Measurements from ENCODE around the gene LRP1.

Gene LRP1

GRCh38 chr12:57212701-57213057 lies 84.4 kb downstream of the LRP1 start:
- H3K27ac ChIP-seq (replicated peaks), result no peak overlapping the region
- TF ChIP-seq POLR2AphosphoS5 (IDR thresholded peaks at IDR 0.05; ENCODE audit: low read depth), result no peak
- no peak for TF ChIP-seq REST (IDR thresholded peaks at IDR 0.05; ENCODE audit: insufficient replicate concordance, low read depth)
- TF ChIP-seq, protein P1, sequence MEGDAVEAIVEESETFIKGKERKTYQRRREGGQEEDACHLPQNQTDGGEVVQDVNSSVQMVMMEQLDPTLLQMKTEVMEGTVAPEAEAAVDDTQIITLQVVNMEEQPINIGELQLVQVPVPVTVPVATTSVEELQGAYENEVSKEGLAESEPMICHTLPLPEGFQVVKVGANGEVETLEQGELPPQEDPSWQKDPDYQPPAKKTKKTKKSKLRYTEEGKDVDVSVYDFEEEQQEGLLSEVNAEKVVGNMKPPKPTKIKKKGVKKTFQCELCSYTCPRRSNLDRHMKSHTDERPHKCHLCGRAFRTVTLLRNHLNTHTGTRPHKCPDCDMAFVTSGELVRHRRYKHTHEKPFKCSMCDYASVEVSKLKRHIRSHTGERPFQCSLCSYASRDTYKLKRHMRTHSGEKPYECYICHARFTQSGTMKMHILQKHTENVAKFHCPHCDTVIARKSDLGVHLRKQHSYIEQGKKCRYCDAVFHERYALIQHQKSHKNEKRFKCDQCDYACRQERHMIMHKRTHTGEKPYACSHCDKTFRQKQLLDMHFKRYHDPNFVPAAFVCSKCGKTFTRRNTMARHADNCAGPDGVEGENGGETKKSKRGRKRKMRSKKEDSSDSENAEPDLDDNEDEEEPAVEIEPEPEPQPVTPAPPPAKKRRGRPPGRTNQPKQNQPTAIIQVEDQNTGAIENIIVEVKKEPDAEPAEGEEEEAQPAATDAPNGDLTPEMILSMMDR (IDR thresholded peaks at IDR 0.05; ENCODE audit: insufficient read depth, low read length), result no peak
- TF ChIP-seq GABPA (IDR thresholded peaks at IDR 0.05; ENCODE audit: low read depth), result no peak
- TF ChIP-seq SPI1 (IDR thresholded peaks at IDR 0.05; ENCODE audit: borderline replicate concordance, low read depth), result no peak
- no peak overlapping the region for H3K4me3 ChIP-seq (replicated peaks; ENCODE audit: insufficient read depth, low read length)
- peaks cover 30% of the 10 kb centered on the region for H3K27me3 ChIP-seq (ENCODE audit: insufficient read depth, poor library complexity, severe bottlenecking)
- no peak for DNase-seq (ENCODE audit: low read depth in 1 of 2, low spot score in 1 of 2)

- peak; percentile 78 to 84 for DNase-seq (ENCODE audit: low read depth in 1 of 2, low spot score in 1 of 2)
Observed at GRCh38 chr12:57213058-57213715, 84.9 kb downstream of the LRP1 start.

GRCh38 chr12:57213763-57214397 lies 85.6 kb downstream of the LRP1 start:
- Histone ChIP-seq H3K4me3 (replicated peaks; ENCODE audit: insufficient read depth, low read length) (no peak overlapping the region), H3K27me3 (ENCODE audit: insufficient read depth, poor library complexity, severe bottlenecking) (peaks cover 42% of the 10 kb centered on the region), H3K27ac (replicated peaks) (no peak overlapping the region)
- TF ChIP-seq GABPA (IDR thresholded peaks at IDR 0.05; ENCODE audit: low read depth), result no peak
- TF ChIP-seq SPI1 (IDR thresholded peaks at IDR 0.05; ENCODE audit: borderline replicate concordance, low read depth), result no peak
- TF ChIP-seq REST (IDR thresholded peaks at IDR 0.05; ENCODE audit: insufficient replicate concordance, low read depth), result no peak
- no peak for TF ChIP-seq POLR2AphosphoS5 (IDR thresholded peaks at IDR 0.05; ENCODE audit: low read depth)
- no peak for DNase-seq (ENCODE audit: low read depth in 1 of 2, low spot score in 1 of 2)

More at GRCh38 chr12:57213058-57213715, 84.9 kb downstream of the LRP1 start:
- TF ChIP-seq, protein P1 (IDR thresholded peaks at IDR 0.05; ENCODE audit: insufficient read depth, low read length), result peak; percentile 88
- no peak for TF ChIP-seq REST (IDR thresholded peaks at IDR 0.05; ENCODE audit: insufficient replicate concordance, low read depth)
- H3K4me3 ChIP-seq (replicated peaks; ENCODE audit: insufficient read depth, low read length), result no peak overlapping the region
- peaks cover 35% of the 10 kb centered on the region for H3K27me3 ChIP-seq (ENCODE audit: insufficient read depth, poor library complexity, severe bottlenecking)
- H3K27ac ChIP-seq (replicated peaks), result no peak overlapping the region
